ENCODE data around the gene RGS21.

The RGS21 gene

GRCh38 chr1:192407206-192407605 is 90.4 kb downstream of the RGS21 start:
- in situ Hi-C loops (cut with MboI; ENCODE audit: low pct_unique_long_range_greater_than_20kb, low sequenced_read_pairs, unreplicated experiment): no loop called here
- no peak for DNase-seq (ENCODE audit: low spot score)
- TF ChIP-seq CTCF (IDR thresholded peaks at IDR 0.05; ENCODE audit: extremely low read depth, insufficient read depth, missing control alignments): no peak

All from GM13977 (cell line).